B cell (primary cell): ENCODE results near the gene ENOX1.

Experiments
- CTCF ChIP-seq: fragments of 200-600 bp; IDR thresholded peaks from one replicate; pipeline ENCODE4 v1.8.0; 2022; ENCODE audit warnings: antibody characterized with exemption, mild to moderate bottlenecking
- EZH2 ChIP-seq: IDR thresholded peaks from 2 replicates; pipeline ENCODE4 v1.6.1; 2012; ENCODE audit warnings: borderline replicate concordance, low read depth, mild to moderate bottlenecking, moderate library complexity, low read length; ENCODE audit not compliant: insufficient read depth, poor library complexity, severe bottlenecking

DNA sequence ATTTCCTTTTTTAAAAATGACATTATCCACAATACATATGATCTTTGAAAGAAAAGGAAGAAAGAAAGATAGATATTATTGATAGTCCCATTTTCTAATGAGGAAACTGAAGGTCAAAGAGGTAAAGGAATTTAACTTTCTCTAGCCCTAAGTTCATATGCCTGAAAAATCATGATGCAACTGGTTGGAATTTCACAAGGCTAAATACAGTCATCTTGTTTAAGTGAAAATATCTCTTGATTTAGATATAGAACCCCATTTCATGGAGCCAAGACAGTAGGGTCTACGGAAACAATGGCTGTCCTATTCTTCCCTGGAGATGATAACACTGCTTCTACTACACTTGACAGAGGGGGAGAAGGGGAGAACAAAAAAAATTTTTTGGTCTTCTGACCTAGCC, 397.2 kb downstream of the ENOX1 start:
- no peak for TF ChIP-seq CTCF
- TF ChIP-seq EZH2: no peak
